ENCODE measurements around the gene MME.

Gene MME

DNA sequence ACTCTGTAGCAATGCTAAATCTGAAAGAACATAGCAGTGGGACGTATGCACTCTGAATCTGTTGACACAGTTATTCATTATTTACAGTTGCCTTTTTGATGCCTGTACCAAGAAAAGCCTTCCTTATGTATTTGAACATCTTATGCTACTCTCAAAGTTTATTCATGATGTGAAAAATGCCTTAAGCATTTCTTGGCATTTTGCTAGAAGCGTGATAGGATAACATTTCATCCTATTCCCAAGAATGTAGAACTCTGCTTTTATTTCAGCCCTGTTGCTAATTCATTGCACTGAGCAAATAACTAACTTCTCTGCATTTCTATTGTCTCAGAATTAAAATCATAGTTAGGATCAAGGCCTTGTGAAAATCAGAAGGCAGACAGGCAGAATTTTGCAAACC, 107.9 kb downstream of the MME start:
- TF ChIP-seq, protein P1, sequence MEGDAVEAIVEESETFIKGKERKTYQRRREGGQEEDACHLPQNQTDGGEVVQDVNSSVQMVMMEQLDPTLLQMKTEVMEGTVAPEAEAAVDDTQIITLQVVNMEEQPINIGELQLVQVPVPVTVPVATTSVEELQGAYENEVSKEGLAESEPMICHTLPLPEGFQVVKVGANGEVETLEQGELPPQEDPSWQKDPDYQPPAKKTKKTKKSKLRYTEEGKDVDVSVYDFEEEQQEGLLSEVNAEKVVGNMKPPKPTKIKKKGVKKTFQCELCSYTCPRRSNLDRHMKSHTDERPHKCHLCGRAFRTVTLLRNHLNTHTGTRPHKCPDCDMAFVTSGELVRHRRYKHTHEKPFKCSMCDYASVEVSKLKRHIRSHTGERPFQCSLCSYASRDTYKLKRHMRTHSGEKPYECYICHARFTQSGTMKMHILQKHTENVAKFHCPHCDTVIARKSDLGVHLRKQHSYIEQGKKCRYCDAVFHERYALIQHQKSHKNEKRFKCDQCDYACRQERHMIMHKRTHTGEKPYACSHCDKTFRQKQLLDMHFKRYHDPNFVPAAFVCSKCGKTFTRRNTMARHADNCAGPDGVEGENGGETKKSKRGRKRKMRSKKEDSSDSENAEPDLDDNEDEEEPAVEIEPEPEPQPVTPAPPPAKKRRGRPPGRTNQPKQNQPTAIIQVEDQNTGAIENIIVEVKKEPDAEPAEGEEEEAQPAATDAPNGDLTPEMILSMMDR (IDR thresholded peaks at IDR 0.05; ENCODE audit: low read depth, low read length, missing control alignments) = no peak
- DNase-seq (ENCODE audit: low read depth) = no peak
- no peak overlapping the region for H3K4me3 ChIP-seq (ENCODE audit: low read depth, low read length)

DNA sequence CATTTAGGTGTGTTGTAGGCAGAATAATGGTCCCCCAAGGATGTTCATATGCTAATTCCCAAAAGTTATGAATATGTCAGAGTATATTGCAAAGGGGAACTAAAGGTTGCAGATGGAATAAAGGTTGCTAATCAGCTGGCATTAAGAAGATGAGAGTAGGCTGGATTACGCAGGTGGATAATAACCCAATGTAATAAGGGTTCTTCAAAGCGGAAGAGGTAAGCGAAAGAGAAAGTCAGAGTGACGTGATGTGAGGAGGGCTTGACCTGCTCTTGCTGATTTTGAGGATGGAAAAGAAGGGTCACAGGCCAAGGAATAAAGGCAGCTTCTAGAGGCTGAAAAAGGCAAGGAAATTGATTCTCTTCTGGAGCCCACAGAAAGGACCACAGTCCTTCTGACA, 109.4 kb downstream of the MME start:
- DNase-seq (ENCODE audit: low read depth) = no peak
- TF ChIP-seq, protein P1 (IDR thresholded peaks at IDR 0.05; ENCODE audit: low read depth, low read length, missing control alignments) = no peak
- H3K4me3 ChIP-seq (ENCODE audit: low read depth, low read length) = no peak overlapping the region

DNA sequence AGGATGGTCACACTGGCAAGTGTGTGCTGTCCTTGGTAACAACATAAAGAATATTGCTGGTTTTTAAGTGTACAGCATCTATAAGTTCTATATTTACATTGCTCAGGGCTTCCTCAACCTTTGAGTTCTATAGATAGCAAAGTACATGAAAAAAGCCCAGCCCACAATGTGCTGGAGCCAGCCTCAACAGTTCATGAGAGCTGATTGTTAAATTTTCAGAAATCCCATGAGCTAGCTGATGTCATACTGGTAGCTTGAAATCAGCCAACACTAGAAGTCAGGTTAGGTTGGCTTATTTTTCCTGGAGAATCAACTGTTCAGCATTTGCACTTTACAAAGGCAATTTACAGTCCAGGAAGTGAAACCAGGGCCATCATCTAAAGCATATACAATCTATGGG, 110.6 kb downstream of the MME start:
- DNase-seq (ENCODE audit: low read depth) = no peak

DNA sequence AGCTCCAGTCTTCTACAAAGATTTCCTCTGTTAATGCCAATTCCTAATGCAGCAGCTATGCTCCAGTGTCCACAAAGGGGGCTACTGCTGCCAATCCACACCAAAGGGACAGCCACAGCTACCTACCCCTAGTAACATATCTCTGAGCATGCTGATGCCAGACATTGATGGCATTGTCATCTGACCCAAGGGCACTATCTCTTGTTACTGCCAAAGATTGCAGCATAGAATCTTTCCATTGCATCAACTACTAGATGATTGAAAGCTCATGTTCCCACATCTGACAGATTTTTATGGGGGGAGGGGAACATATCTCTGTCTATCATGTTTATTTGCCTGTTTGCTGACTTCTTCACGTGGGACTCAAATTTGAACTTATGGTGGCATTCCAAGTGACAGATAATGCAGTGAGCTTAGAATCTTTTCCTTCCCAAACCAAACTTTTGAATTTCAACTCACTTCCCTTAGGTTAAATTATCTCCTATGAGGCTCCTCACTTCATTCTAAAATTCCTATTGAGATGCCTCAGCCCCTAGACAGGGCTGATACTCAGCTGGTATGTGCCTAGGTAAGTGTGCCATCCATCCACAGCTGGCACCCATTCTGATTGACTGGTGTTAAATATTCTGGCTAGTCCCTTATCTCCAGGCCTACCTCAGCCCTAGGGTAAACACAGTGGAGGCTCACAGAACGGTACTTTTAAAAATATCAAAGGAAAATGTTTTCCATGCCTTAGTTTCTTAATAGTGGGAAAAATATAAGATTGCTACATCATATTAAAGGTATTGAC, 113.0 kb downstream of the MME start:
- DNase-seq (ENCODE audit: low read depth) = no peak
- TF ChIP-seq, protein P1 (IDR thresholded peaks at IDR 0.05; ENCODE audit: low read depth, low read length, missing control alignments) = no peak
- no peak overlapping the region for H3K4me3 ChIP-seq (ENCODE audit: low read depth, low read length)

More for the DNA sequence above, 110.6 kb downstream of the MME start:
- TF ChIP-seq, protein P1 (IDR thresholded peaks at IDR 0.05; ENCODE audit: low read depth, low read length, missing control alignments) = no peak
- H3K4me3 ChIP-seq (ENCODE audit: low read depth, low read length) = no peak overlapping the region

DNA sequence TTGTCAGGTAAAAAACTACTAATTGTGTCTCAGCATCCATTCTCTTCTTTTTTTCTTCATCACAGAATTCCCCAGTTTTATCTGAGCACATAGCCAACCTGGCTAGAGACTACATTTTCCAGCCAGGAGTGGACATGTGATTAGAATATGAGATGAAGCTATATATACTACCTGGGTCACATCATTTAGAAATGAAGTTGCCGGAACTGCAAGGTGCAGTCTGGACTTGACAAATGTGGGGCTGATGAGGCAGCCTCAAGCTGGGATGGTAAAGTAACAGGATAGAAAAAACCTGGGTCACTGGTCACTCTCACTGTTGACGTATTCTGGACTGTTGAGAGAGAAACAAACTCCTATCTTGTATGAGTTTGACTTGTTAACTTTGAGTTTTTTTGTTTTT, 113.7 kb downstream of the MME start:
- H3K4me3 ChIP-seq (ENCODE audit: low read depth, low read length) = no peak overlapping the region
- TF ChIP-seq, protein P1 (IDR thresholded peaks at IDR 0.05; ENCODE audit: low read depth, low read length, missing control alignments) = no peak
- DNase-seq (ENCODE audit: low read depth) = no peak

DNA sequence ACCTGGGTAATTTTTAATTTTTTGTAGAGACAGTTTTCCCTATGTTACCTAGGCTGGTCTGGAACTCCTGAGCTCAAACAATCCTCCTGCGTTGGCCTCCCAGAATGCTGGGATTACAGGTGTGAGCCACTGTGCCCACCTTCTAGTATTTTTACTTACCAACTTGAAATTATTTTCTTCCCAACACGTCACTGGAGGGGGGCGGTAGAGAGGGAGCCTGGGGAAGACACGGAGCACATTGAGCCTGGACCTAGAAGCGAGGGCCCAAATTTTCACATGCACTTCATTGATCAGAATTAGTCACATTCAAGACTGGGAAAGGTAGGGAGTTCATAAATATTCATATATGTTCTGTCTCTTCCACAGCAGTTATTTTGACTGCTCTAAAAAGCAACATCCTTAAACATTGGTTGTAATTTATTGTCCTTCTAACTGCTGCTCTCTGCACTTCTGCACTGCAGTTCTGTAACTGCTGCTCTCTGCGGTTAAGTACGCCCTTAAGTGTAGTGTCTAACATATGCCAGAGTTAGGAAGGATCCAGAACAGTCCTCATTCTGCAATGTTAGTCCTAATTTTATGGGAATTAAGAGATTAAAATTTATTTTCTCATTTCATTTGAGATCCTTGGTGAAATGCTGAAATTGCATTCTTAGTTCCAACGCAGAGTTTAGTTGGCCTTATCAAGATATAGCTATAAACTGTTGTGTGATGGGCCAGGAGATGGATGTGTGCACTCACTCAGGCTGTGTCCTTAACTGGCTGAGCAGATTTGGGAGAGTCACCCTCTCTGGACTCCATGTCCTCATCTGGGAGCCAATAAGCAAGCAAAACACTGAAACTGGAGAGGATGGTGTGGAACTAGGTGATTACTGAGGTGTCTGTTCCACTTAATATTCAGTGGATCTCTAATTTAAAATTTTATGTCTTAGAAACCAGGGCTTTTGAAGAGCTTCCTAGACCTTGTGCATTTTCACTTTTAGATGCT, 115.1 kb downstream of the MME start:
- no peak for DNase-seq (ENCODE audit: low read depth)
- H3K4me3 ChIP-seq (ENCODE audit: low read depth, low read length) = no peak overlapping the region
- TF ChIP-seq, protein P1 (IDR thresholded peaks at IDR 0.05; ENCODE audit: low read depth, low read length, missing control alignments) = no peak

All from GM12864 (cell line).